ENCODE results near the gene CPTP.

CPTP gene

GRCh38 chr1:1324524-1325287 lies at the start of gene CPTP, which contains the start of gene INTS11:
Gene CPTP (plus strand): TSS chr1:1324802. CDS start chr1:1326911, 2,109 bp downstream.
Gene INTS11 (minus strand): TSS chr1:1324660. CDS start chr1:1324608, 52 bp downstream.
- peaks cover 4% of the 10 kb centered on the region; the same call in 1 of the 2 replicates for H3K4me1 ChIP-seq (ENCODE audit: control insufficient read depth, insufficient read depth, low read length)
- no peak within 1 kb of the TSS for H3K27ac ChIP-seq (ENCODE audit: low read length)
- H3K27me3 ChIP-seq (ENCODE audit: control insufficient read depth, insufficient read depth, low read length), result no peaks in the 10 kb centered on the region

GRCh38 chr1:1274931-1275431 lies 49.6 kb upstream of the CPTP start:
- H3K4me1 ChIP-seq (ENCODE audit: control insufficient read depth, insufficient read depth, low read length), result peaks cover 7% of the 10 kb centered on the region; the same call in 1 of the 2 replicates
- no CpG with 5 or more reads among the region's 15 CpGs for WGBS (ENCODE audit: insufficient coverage, insufficient read length)
- H3K4me3 ChIP-seq (ENCODE audit: low read length), result no peak overlapping the region
- H3K36me3 ChIP-seq (ENCODE audit: control insufficient read depth, insufficient read depth, low read length), result no peaks in the 10 kb centered on the region; the same call in 1 of the 2 replicates
- H3K27me3 ChIP-seq (ENCODE audit: control insufficient read depth, insufficient read depth, low read length), result no peaks in the 10 kb centered on the region
- H3K9me3 ChIP-seq (ENCODE audit: control insufficient read depth, insufficient read depth, low read length), result no peaks in the 10 kb centered on the region
- H3K27ac ChIP-seq (ENCODE audit: low read length), result no peak overlapping the region
- no peak for DNase-seq (ENCODE audit: low read depth, low spot score)

More at GRCh38 chr1:1324524-1325287, at the start of gene CPTP, which contains the start of gene INTS11:
- Histone ChIP-seq H3K4me3 (ENCODE audit: low read length) (peak within 1 kb of the TSS; percentile 91), H3K36me3 (ENCODE audit: control insufficient read depth, insufficient read depth, low read length) (peaks cover 18% of the 10 kb centered on the region), H3K9me3 (ENCODE audit: control insufficient read depth, insufficient read depth, low read length) (no peaks in the 10 kb centered on the region)
- DNase-seq (ENCODE audit: low read depth, low spot score), result peak; percentile 73
- WGBS (ENCODE audit: insufficient coverage, insufficient read length), result no CpG with 5 or more reads among the region's 84 CpGs

- H3K4me3 ChIP-seq (ENCODE audit: low read length), result no peak overlapping the region
- peaks cover 7% of the 10 kb centered on the region; the same call in 1 of the 2 replicates for H3K4me1 ChIP-seq (ENCODE audit: control insufficient read depth, insufficient read depth, low read length)
- no CpG with 5 or more reads among the region's 9 CpGs for WGBS (ENCODE audit: insufficient coverage, insufficient read length)
- no peak for DNase-seq (ENCODE audit: low read depth, low spot score)
- H3K36me3 ChIP-seq (ENCODE audit: control insufficient read depth, insufficient read depth, low read length), result no peaks in the 10 kb centered on the region; the same call in 1 of the 2 replicates
- H3K27me3 ChIP-seq (ENCODE audit: control insufficient read depth, insufficient read depth, low read length), result no peaks in the 10 kb centered on the region
- no peaks in the 10 kb centered on the region for H3K9me3 ChIP-seq (ENCODE audit: control insufficient read depth, insufficient read depth, low read length)
- no peak overlapping the region for H3K27ac ChIP-seq (ENCODE audit: low read length)
These were observed 48.8 kb upstream of the CPTP start for GRCh38 chr1:1275836-1276235.

DNA sequence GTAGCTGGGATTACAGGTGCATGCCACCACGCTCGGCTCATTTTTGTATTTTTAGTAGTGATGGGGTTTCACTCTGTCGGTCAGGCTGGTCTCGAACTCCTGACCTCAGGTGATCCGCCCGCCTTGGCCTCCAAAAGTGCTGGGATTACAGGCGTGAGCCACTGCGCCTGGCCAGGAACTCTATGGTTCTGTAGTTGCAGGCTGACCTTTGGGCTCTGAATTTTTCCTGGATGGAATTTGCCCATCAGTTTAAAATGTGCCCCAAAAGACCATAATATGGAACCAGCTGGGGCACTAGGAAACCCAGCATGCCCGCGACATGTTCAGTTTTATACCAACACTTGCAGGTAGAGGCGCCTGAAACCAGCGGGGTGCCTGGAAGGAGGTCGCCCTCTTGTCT lies 46.0 kb upstream of the CPTP start:
- Histone ChIP-seq H3K4me1 (ENCODE audit: control insufficient read depth, insufficient read depth, low read length) (peaks cover 1% of the 10 kb centered on the region; the same call in 1 of the 2 replicates), H3K36me3 (ENCODE audit: control insufficient read depth, insufficient read depth, low read length) (no peaks in the 10 kb centered on the region), H3K27me3 (ENCODE audit: control insufficient read depth, insufficient read depth, low read length) (no peaks in the 10 kb centered on the region), H3K27ac (ENCODE audit: low read length) (no peak overlapping the region), H3K9me3 (ENCODE audit: control insufficient read depth, insufficient read depth, low read length) (no peaks in the 10 kb centered on the region), H3K4me3 (ENCODE audit: low read length) (no peak overlapping the region)
- no peak for DNase-seq (ENCODE audit: low read depth, low spot score)
- WGBS (ENCODE audit: insufficient coverage, insufficient read length), result no CpG with 5 or more reads among the region's 13 CpGs

DNA sequence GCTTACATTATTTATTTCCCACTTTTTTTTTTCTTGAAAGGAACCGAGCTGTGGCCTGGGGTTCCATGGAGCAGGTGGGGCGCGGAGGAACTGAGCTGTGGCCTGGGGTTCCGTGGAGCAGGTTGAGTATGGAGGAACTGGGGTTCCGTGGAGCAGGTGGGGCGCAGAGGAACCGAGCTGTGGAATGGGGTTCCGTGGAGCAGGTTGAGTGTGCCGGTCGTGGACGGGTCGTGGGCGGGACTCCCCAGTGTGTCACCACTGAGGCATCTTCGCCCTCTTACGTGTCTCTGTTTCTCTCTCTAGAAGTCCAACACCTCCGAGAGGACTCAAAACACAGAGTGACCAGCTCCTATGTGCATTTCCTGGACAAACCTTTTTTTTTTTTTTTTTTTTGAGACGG lies 45.6 kb upstream of the CPTP start:
- H3K4me1 ChIP-seq (ENCODE audit: control insufficient read depth, insufficient read depth, low read length), result peaks cover 1% of the 10 kb centered on the region; the same call in 1 of the 2 replicates

GRCh38 chr1:1280782-1281481 lies 43.7 kb upstream of the CPTP start:
- Histone ChIP-seq H3K4me3 (ENCODE audit: low read length) (no peak overlapping the region), H3K27me3 (ENCODE audit: control insufficient read depth, insufficient read depth, low read length) (no peaks in the 10 kb centered on the region), H3K36me3 (ENCODE audit: control insufficient read depth, insufficient read depth, low read length) (no peaks in the 10 kb centered on the region), H3K27ac (ENCODE audit: low read length) (no peak overlapping the region), H3K9me3 (ENCODE audit: control insufficient read depth, insufficient read depth, low read length) (no peaks in the 10 kb centered on the region), H3K4me1 (ENCODE audit: control insufficient read depth, insufficient read depth, low read length) (no peaks in the 10 kb centered on the region; the same call in 1 of the 2 replicates)
- DNase-seq (ENCODE audit: low read depth, low spot score), result no peak
- WGBS (ENCODE audit: insufficient coverage, insufficient read length), result no CpG with 5 or more reads among the region's 21 CpGs

More for the DNA sequence above, 45.6 kb upstream of the CPTP start:
- Histone ChIP-seq H3K27ac (ENCODE audit: low read length) (no peak overlapping the region), H3K27me3 (ENCODE audit: control insufficient read depth, insufficient read depth, low read length) (no peaks in the 10 kb centered on the region), H3K9me3 (ENCODE audit: control insufficient read depth, insufficient read depth, low read length) (no peaks in the 10 kb centered on the region), H3K4me3 (ENCODE audit: low read length) (no peak overlapping the region), H3K36me3 (ENCODE audit: control insufficient read depth, insufficient read depth, low read length) (no peaks in the 10 kb centered on the region)
- no peak for DNase-seq (ENCODE audit: low read depth, low spot score)
- WGBS (ENCODE audit: insufficient coverage, insufficient read length), result no CpG with 5 or more reads among the region's 17 CpGs

DNA sequence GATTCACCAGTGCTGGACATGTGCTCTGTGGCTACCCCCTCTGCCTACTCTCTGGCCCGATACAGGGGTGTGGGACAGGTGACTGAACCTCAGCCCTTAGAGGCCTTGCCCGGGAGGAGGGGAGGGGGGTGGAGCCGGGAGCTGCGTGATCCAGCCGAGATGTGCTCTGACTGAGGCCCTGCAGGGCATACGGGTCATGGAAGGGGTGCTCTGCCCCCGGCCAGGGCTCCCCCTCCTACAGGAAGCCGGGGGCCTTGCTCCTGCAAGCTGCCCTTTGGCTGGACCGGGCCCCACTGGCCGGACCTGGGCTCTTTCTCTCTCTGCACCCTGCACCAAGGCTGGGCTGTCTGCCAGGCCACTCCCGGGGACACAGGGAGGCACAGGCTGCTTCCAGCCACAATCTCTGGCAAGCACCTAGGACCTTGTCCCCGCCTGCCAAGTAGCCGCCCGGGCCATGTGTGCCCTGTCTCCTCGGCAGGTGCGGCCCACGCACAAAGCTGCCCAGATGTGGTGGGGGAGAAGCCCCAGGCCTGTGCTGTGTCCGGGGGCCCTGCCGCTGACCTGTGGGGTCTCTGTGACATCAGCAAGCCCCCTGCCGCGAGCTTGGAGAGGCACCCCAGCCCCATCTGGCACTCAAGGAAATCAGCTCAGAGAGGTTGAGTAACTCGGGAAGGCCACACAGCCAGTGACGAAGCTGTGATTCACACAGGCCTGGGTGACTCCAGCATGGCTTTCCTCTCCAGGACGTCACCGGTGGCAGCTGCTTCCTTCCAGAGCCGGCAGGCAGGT lies 42.9 kb upstream of the CPTP start:
- Histone ChIP-seq H3K27me3 (ENCODE audit: control insufficient read depth, insufficient read depth, low read length) (no peaks in the 10 kb centered on the region), H3K4me1 (ENCODE audit: control insufficient read depth, insufficient read depth, low read length) (no peaks in the 10 kb centered on the region; the same call in 1 of the 2 replicates), H3K36me3 (ENCODE audit: control insufficient read depth, insufficient read depth, low read length) (no peaks in the 10 kb centered on the region; the same call in 1 of the 2 replicates), H3K4me3 (ENCODE audit: low read length) (no peak overlapping the region), H3K9me3 (ENCODE audit: control insufficient read depth, insufficient read depth, low read length) (no peaks in the 10 kb centered on the region), H3K27ac (ENCODE audit: low read length) (no peak overlapping the region)
- DNase-seq (ENCODE audit: low read depth, low spot score), result no peak
- WGBS (ENCODE audit: insufficient coverage, insufficient read length), result no CpG with 5 or more reads among the region's 26 CpGs

DNA sequence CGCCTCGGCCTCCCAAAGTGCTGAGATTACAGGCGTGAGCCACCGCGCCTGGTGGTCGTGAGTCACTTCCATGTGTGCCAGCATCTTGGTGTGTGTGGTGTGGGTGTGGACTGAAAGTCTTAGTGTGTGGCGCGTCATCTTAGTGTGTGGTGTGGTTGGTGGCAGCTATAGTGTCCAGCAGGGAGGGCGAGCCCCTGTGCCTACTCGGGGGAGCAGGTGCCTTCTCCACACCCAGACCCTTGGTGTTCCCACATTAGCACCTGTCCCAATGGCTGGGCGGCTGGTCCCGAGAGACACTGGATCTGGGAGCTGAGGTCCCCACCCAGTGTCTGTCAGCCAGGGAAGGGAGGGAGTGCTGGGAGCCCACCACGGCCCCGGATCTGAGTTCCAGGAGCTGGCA lies 41.6 kb upstream of the CPTP start:
- DNase-seq (ENCODE audit: low read depth, low spot score), result no peak
- Histone ChIP-seq H3K36me3 (ENCODE audit: control insufficient read depth, insufficient read depth, low read length) (no peaks in the 10 kb centered on the region; the same call in 1 of the 2 replicates), H3K27me3 (ENCODE audit: control insufficient read depth, insufficient read depth, low read length) (no peaks in the 10 kb centered on the region), H3K27ac (ENCODE audit: low read length) (no peak overlapping the region), H3K4me3 (ENCODE audit: low read length) (no peak overlapping the region), H3K9me3 (ENCODE audit: control insufficient read depth, insufficient read depth, low read length) (no peaks in the 10 kb centered on the region), H3K4me1 (ENCODE audit: control insufficient read depth, insufficient read depth, low read length) (no peaks in the 10 kb centered on the region; the same call in 1 of the 2 replicates)
- no CpG with 5 or more reads among the region's 14 CpGs for WGBS (ENCODE audit: insufficient coverage, insufficient read length)

GRCh38 chr1:1283821-1284220 lies 40.8 kb upstream of the CPTP start:
- no peaks in the 10 kb centered on the region for H3K9me3 ChIP-seq (ENCODE audit: control insufficient read depth, insufficient read depth, low read length)
- no peak overlapping the region for H3K27ac ChIP-seq (ENCODE audit: low read length)
- H3K36me3 ChIP-seq (ENCODE audit: control insufficient read depth, insufficient read depth, low read length), result no peaks in the 10 kb centered on the region; the same call in 1 of the 2 replicates
- no peak for DNase-seq (ENCODE audit: low read depth, low spot score)
- WGBS (ENCODE audit: insufficient coverage, insufficient read length), result no CpG with 5 or more reads among the region's 9 CpGs
- H3K4me1 ChIP-seq (ENCODE audit: control insufficient read depth, insufficient read depth, low read length), result no peaks in the 10 kb centered on the region; the same call in 1 of the 2 replicates
- H3K27me3 ChIP-seq (ENCODE audit: control insufficient read depth, insufficient read depth, low read length), result no peaks in the 10 kb centered on the region
- no peak overlapping the region for H3K4me3 ChIP-seq (ENCODE audit: low read length)

All from iPS DF 6.9 (cell line).